SKM-1 treated with dmso at 0.1 percent for 144 hours (cell line): ENCODE measurements around the gene CLASP1.
"Not testable (repeated sequence)": the region's sequence is repeated elsewhere in the genome, so short reads cannot be mapped to it uniquely, and the experiment has no call there.

Experiments used
- DNase-seq: peaks from one replicate; lab custom pipeline; 2025; ENCODE audit not compliant: unreplicated experiment; lab: John Stamatoyannopoulos, UW

CLASP1 gene

DNA sequence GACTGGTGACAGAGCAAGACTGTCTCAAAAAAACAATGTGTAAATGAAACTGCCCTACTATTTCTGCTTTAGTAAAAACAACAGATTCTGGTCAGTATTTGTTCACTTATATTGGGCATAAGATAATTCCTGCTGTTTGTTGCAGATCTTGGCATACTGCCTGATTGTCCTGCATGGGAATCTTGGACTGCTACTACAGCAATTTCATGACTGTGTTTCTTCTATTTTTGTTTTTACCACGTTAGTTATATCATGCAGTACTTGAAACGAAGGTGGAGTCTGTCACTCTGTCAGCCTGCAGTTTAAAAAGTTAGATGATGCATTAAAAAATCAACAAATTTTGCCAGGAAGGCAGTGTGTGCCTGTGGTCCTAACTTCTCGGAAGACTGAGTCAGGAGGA lies 14.2 kb upstream of the CLASP1 start:
- DNase-seq = no peak

DNA sequence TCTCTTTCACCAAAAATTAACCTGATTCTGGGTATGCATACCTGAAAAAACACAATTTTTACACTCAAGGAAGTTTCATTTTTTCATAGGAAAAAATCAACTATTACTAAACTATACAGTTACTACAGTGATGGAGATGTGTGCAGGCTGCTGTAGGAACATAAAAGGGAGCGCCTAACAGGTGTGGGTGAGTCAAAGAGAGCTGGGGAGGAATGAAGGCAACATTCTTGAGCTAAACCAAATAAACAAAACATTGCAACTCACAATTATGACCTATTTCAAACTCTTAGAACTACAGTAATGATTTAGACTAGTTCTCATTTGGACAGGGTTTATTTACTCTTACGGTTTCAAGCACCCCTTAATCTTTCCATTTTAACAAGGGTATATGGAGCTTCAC lies 13.4 kb upstream of the CLASP1 start:
- no peak for DNase-seq

DNA sequence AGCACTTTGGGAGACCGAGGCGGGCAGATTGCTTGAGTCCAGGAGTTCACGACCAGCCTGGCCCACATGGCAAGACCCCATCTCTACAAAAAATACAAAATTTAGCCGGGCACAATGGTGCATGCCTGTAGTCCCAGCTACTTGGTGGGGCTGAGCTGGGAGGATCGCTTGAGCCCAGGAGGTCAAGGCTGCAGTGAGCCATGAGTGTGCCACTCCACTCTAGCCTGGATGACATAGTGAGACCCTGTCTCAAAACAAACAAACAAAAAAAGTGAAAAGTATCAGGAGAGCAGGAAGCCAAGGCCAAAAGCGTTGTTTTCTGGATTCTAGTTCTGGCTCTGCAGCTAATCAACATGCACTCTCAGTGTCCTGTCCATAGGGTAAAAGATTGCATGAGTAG lies 10.7 kb upstream of the CLASP1 start:
- no peak for DNase-seq

DNA sequence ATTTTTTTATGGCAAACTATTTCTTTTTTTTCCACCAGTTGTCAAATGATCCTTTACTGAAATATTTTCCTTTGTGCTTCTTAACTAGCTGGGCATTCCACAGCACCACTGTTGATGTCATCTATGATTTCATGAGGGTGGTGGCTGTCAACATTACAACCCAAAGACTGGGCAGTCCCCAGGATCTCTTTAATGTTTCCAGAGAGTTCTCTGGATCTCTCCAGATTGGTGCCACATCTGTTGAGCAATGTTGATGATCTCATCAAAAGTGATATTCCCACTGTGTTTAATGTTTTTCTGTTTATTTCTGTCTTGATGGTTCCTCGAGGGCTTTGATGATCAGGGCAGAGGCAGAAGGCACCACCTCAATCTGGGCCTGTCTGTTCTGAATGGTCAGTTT lies 9.1 kb upstream of the CLASP1 start:
- not testable (repeated sequence) for DNase-seq

DNA sequence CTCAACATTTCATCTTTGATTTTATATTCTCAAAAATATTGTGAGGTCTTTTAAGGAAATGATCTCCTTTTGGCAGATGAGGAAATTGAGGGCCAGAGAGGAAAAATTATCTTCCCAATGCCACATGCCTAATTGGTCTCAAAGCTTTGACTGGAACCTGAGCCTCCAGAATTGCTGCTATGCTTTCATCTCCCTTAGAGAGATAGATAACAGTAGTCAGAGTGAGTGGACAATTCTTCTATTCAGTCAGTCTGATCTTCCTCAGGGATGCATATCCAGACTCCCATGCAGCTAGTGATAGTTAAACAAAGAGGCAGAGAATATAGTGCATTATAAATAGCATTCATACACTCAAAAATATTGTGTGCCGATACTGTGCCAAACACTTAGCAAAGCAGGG lies 3.8 kb upstream of the CLASP1 start:
- no peak for DNase-seq

DNA sequence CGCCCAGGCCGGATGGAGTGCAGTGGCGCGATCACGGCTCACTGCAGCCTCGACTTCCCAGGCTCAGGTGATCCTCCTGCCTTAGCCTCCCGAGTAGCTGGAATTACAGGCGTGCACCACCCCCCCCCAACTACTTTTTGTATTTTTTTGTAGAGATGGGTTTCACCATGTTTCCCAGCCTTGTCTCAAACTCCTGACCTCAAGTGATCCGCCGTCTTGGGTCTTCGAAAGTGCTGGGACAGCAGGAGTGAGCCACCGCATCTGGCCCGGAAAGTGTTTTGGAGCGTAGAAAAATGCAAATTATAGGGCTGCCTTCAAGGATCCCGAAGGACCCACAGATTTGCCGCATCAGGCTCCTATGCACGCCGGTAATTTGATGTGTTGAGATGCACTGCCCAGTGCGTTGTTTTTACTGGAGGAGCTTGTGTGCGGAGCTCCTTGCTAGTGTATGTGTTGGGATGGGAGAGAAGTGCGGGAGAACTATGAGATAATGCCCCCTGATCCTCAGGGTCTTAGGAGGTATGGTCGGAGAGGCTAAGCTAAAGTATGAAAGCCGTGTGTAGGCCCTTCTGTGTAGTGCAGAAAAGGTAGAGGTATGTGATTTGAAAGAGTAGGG lies 1.2 kb upstream of the CLASP1 start:
- DNase-seq = no peak

DNA sequence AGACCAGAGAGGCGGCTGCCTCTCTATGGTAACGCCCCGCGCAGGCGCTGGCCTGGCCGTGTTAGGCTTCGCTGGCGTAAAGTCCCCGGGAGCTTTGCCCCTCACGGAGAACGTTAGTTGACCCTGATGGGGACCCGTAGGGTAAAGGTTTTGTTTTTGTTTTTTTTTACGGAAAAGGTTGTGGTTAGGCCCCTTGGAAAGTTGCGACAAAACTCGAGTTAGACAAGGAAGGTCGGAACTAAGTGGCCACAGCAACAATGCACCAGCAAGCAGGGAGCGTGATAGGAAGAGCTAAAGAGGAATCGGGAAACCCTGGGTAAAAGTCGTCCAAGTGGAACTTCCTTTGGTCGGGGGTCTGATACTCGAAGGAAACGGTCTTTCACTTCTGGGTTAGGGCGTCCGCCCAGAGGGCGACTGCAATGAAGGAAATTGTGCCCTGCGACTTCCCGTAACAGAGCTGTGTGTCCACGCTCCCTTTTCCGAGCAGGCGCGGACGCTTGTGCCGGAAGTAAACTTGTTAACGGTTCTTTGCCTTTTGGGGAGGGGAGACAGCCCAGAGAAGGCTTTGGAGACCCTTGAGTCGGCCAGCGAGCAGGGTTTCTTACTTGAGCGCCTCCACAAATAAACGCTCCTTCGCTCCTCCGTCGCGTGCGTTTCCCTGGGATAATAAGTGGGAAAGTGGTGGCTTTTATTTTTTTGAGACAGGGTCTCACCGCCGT lies 493 bp upstream of the CLASP1 start:
- DNase-seq = peak; percentile 93

DNA sequence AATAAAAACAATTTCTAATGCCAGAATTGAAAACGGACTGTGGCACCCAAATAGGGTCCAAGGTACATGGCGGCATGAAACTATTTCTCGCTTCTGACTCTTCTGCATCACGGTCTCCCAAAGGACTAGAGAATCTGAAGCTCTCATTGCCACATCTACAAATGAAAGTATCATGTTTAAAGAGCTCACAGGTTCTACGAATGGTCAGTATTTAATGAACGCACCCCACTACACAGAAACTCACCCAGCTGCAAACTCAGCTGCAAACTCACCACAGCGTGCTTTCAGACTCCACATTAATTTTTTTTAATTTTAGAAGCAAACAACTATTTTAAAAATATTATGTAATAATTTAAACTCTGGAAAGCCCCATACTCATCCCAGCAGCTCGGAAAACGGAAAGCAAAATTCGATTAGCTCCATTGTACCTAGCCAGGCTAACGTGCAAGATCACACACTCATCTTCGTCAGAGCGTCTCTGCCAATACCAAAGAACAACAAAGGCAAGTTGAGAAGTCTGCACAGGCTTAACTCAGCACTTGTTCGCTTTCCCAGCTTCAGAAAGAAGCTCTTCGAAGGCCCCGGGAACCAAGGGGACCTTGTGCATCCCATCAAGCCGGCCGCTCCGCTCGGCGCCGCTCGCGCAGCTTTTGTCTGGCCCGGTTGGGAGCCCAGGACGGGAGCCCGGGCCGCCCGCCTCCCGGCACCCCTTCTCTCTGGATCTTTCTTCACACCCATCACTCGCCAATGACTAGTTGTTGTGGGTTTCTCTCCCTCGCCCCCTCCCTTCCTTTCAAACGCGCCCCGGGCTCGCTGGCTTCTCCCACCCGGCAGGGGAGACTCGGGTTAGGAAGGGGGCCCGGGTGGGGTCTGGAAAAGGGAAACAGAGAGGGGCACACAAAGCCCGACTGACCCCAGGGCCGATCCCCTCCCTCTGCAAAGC lies 785 bp downstream of the CLASP1 start:
- no peak for DNase-seq

DNA sequence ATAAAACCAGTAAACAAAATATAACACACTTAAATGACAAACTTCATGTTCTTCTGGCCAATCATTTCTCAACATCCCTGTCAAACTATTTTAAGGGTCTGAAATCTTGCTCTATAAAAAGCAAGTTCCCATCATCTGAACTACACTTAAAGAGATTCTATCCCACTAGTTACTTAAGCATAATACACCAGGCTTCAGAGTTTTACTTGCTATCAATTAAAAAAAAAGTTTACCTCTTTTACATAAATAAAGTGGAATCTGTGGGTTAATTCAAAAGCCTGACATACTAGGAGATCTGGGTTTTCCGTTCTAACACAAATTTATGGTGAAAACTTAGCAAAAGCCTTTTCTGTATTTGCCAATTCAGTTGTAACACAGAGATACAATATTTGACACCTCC lies 1.9 kb downstream of the CLASP1 start:
- no peak for DNase-seq

DNA sequence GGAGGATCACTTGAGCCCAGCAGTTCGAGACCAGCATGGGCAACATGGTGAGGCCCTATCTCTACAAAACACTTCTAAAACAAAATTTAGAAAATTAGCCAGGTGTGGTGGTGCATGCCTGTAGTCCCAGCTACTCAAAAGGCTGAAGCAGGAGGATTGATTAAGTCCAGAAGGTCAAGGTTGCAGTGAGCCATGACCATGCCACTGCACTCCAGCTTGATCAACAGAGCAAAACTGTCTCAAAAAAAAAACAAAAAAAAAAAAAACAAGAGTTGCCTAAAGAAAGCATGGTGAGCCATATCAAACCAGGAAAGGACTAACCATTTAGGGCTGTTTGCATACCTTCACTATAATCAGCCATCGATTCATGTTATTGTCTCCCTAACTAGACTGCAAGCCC lies 4.5 kb downstream of the CLASP1 start:
- no peak for DNase-seq

DNA sequence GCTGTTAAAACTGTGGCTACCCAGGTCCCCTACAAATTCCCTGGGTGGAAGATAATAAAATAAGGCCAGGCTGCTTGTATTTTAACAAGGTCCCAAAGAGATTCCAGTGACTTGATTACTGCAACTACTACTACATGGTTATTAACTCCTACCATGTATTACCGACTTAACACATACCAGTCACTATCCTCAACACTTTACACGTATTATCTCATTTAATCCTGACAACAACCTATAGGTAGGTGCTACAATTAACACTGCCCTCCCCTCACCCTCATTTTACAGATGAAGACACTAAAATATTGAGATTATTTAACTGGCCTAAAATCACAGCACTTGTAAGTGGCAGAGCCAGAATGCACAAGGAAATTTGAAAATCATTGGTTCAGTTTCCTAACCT lies 5.4 kb downstream of the CLASP1 start:
- DNase-seq = no peak

DNA sequence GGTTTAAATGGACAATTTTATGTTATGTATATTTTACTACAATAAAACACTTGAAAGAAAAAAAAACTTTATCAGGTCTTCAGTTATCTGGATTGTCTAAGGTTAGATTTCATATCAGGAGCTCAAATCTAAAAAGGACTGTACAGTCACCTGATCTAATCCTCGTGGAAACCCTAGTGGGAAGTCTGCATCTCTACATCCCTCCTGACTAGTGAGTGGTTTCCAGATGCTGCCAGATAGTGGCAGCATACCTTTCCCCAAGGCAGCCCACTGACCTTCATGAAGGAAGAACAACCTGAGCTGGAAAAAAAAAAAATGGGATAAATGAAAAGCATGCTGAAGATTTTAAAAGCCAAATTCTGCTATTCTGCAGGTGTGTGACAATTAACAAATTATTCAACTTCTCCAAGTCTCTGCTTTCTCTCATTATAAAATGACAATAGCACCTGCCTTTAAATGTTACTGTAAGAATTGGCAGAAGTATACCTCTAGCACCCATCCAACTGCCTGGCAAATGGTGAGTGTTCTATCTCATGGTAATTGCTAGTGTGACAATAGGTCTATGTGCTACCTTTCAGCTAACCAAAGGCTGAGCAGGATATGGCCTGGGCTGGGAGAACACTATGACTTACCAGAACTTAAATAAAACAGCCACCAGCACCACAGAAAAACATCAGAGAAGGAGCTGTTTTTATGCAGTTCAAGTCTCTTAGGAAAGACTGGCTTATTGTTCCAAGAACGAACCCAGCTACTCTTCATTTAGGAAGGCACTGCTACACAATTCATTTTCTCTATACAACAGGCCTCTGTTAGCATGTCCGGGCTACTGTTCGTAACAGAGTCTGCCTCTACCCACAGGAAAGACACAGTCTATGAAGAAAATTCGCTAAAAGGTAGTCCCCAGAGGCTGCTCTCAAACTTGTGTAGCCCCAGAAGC lies 8.6 kb downstream of the CLASP1 start:
- no peak for DNase-seq

DNA sequence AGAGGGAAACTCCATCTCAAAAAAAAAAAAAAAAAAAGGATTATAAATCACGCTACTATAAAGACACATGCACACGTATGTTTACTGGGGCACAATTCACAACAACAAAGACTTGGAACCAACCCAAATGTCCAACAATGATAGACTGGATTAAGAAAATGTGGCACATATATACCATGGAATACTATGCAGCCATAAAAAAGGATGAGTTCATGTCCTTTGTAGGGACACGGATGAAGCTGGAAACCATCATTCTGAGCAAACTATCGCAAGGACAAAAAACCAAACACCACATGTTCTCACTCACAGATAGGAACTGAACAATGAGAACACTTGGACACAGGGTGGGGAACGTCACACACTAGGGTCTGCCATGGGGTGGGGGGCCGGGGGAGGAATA lies 9.4 kb downstream of the CLASP1 start:
- not testable (repeated sequence) for DNase-seq

DNA sequence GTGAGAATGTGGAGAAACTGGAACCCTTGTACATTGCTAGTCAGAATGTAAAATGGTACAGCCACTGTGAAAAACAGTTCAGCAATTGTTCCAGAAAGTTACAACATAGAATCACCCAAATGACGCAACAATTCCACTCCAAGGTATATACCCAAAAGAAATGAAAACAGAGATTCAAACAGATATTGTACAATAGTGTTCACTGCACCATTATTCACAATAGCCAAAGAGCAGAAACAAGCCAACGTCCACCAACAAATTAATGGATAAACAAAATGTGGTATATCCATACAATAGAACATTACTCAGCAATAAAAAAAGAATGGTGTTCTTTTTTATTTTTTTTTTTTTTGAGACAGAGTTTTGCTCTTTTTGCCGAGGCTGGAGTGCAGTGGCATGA lies 10.9 kb downstream of the CLASP1 start:
- DNase-seq = peak; percentile 33

DNA sequence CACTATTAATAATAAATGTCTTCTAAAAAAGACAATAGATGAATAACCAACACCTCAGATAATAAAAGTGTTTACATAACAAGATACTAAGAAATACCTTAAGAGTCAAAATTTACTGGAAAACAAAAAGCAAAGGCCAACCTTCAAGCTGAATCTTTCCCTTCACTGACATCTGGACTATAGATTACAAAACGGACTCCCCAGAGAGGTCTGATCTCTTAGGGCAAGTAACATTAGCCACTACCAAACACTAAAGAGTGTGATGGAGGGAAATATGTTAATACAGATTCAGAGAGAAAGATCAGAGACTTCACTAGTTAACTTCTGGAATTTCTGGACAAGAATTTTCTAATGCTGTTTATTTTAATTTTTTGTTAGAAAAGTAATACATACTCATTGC lies 13.9 kb downstream of the CLASP1 start:
- no peak for DNase-seq

DNA sequence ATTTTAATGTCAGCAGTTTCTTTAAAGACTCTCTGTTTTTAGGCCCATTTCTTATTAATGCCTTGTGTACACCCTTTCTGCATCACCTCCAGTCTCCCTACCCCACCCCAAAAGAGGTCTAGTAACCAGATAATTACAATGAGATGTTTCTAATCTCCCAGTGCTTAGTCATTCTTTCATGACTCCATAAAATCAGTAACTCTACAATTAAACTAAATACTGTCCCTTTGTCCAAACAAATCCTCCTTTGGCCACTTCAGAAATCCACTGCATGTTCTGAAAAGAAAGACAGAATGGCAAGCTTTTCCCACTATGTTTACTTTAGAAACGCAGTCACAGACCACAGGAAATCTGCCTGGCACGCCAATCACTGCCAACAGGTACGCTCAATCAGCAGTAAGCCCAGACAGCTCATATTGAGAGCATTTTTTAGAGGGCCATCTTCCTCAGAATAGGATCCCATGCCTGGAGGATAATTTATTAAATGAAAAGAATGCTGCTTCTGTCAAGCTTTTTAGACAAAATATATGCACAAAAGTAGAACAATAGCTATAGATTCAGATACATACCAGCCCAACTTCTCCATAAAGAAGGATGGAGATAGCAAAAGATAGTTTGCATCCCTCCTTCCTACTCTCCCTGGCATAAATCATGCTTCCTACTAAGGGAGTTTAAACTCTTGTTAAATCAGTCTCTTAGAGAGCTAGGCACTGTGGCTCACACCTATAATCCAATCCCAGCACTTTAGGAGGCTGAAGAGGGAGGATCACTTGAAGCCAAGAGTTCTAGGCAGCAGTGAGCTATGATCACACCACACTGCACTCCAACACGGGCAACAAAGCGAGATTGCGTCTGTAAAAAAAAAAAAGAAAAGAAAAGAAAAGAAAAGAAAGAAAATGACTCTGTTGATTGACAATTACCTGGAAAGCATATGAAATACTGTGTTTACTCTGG lies 14.6 kb downstream of the CLASP1 start:
- no peak for DNase-seq

DNA sequence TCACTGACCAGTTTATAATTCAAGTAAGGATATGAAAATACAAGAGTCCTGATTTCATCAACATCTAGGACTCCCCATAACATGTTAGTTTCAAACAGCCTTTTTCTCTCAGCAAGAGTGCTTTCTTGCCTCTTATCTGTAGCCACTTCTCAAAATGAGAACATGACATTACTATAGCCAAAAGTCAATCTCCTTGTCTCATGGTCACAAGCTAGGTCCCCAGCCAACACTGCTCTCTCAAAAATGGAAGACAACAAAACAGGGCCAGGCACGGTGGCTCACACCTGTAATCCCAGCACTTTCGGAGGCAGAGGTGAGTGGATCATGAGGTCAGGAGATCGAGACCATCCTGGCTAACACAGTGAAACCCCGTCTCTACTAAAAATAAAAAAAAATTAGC lies 15.8 kb downstream of the CLASP1 start:
- DNase-seq = no peak

DNA sequence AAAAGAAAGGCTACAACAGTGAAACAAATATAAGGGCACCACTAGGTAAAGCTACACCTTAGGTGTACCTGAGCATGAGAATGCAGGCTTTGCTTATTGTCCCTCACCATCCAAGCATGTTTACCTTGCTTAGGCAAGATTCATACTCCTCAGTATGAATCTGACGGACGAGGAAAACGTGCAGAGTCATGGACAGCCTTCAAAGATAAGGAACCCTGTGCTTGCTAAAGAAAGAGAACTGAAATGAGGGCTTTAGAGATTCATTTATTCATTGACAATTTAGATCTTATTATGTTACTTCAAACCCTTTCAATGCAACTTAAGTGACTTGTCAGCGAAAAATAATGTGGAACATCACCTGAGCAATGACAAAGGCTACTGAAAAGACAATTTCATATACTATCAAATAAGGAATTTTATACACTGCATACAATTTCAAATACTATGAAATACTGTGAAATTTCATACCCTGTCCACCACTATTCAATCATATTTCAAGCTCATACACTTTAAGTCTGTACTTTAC lies 21.7 kb downstream of the CLASP1 start:
- DNase-seq = no peak

DNA sequence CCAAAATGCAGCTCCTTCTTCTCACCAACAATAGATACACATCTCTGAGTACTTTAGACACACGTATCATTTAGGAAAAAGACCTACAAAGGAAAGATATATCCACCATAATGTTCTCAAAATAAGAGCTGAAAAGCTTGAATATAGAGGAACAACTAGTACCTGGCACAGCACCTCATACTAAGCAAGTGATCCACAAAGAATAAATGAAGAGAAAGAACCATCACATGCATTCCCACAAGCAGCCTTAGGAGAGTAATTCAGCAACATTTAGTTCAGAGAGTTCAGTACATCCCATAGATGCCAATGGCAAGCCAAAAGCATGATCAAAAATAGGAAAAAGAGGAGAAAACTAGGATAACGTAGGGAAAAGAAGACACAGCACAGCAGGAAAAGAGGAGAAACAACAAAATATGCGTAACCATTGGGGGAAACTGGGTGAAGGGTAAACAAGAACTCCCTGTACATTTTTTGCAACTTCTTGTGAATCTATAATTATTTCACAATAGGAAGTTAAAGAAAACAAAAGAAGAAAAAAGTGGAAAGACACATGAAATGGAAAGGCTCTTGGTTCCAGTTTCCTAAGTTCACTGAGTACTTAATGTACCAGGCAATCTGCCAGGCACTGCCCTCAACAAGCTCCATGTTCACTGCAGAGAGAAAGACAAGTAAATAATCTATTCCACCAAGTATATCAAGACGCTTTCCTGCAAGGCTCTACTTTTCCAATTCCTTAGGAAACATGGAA lies 22.3 kb downstream of the CLASP1 start:
- DNase-seq = no peak
